Left ventricle myocardium inferior (tissue), 1 donor: ENCODE data around the gene LUZP4. TPM values are rescaled to one million over a fixed set of nuclear protein-coding genes. Genes with fewer than 3 reads are reported as not detected.
"Not testable (repeated sequence)": the region's sequence is repeated elsewhere in the genome, so short reads cannot be mapped to it uniquely, and the experiment has no call there.

Experiments used
- DNase-seq: peaks from one replicate; pipeline ENCODE4 v3.0.0-alpha.2; 2020
- H3K27ac ChIP-seq: fragments of 200-600 bp; replicated peaks from 2 replicates; pipeline ENCODE4 v1.8.0; 2021
- H3K27me3 ChIP-seq: fragments of 200-600 bp; 2 replicates; pipeline ENCODE4 v1.8.0; 2021; ENCODE audit warnings: low read depth
- H3K36me3 ChIP-seq: fragments of 200-600 bp; 2 replicates; pipeline ENCODE4 v1.8.0; 2021
- H3K4me1 ChIP-seq: fragments of 200-600 bp; 2 replicates; pipeline ENCODE4 v1.8.0; 2021
- H3K4me3 ChIP-seq: fragments of 200-600 bp; 2 replicates; pipeline ENCODE4 v1.8.0; 2021; ENCODE audit warnings: mild to moderate bottlenecking, moderate library complexity
- H3K9me3 ChIP-seq: fragments of 200-600 bp; replicated peaks from 2 replicates; pipeline ENCODE4 v1.8.0; 2021
- intact Hi-C: fragments of 100-400 bp; cut with micrococcal nuclease; formaldehyde crosslinking; loops from one replicate; pipeline ENCODE4 v1.11.0; 2022
- total RNA-seq: library from RNA; stranded (reverse); fragmentation: NEBNext Ultra II Directional; extraction: Animal tissue kit (Norgen Biotek cat#: 25700); gene quantifications from one replicate; pipeline ENCODE4 v1.2.1, GENCODE V29; 2021
- TF ChIP-seq, protein P1 (sequence below): fragments of 200-600 bp; IDR thresholded peaks from 2 replicates; pipeline ENCODE4 v1.8.0; 2021; ENCODE audit warnings: antibody characterized with exemption, mild to moderate bottlenecking, borderline replicate concordance
- donor health status: DM: no; HTN: yes; CAD: no; lungs with severe emphysema.

Gene LUZP4
- total RNA-seq, 1 donor from 2014 or later, result not detected

DNA sequence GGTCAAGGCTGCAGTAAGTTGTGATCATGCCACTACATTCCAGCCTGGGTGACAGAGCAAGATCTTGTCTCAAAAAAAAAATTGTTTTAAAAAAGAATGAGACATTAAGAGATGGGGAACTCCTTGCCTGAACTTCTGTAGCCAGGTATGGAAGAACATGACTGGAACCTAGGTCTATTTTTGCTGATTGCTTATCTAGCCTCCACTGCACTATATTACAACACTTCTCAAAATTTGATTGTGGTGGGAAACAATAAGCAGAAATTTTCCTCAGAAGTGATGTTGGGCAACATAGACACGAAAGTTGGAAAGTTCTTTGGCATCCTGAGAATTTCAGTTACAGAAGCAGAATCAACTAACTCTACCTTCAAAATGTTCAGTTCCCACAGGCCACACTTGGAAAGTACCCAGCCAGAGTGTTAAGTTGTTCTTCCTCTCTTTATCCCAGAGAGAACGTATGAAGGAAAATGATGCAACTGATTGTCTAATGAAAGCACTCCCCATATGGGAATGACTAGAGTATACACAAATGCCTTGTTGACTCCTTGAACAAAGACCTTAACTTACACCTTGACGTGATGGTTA, 50.0 kb downstream of the LUZP4 start:
- TF ChIP-seq, protein P1, sequence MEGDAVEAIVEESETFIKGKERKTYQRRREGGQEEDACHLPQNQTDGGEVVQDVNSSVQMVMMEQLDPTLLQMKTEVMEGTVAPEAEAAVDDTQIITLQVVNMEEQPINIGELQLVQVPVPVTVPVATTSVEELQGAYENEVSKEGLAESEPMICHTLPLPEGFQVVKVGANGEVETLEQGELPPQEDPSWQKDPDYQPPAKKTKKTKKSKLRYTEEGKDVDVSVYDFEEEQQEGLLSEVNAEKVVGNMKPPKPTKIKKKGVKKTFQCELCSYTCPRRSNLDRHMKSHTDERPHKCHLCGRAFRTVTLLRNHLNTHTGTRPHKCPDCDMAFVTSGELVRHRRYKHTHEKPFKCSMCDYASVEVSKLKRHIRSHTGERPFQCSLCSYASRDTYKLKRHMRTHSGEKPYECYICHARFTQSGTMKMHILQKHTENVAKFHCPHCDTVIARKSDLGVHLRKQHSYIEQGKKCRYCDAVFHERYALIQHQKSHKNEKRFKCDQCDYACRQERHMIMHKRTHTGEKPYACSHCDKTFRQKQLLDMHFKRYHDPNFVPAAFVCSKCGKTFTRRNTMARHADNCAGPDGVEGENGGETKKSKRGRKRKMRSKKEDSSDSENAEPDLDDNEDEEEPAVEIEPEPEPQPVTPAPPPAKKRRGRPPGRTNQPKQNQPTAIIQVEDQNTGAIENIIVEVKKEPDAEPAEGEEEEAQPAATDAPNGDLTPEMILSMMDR, result no peak
- intact Hi-C loops, result loop anchor here (10.0 kb wide), 1 partner anchor 305 kb away; no protein-coding TSS in a partner anchor
- Histone ChIP-seq H3K9me3 (no peaks in the 10 kb centered on the region), H3K27ac (no peak overlapping the region), H3K36me3 (no peaks in the 10 kb centered on the region), H3K27me3 (no peaks in the 10 kb centered on the region), H3K4me1 (peaks cover 2% of the 10 kb centered on the region), H3K4me3 (no peak overlapping the region)
- no peak for DNase-seq

DNA sequence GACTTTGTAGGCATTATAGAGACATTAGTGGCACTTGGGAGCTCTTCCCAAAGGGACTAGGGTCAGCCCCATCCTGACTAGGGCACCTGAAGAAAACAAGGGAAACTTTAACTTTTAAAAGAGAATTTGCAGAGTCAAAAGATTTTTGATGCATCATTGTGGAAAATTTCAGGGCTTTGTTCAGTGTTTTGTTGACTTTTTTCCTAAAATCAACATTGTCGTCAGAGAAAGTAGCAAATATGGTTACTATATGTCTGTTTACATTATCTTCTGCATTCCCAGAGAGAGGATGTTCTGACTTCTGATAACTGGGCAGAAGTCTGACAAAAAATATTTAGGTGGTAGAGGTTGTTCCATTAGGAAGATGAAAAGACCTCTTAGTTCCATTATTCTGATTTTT, 51.9 kb downstream of the LUZP4 start:
- Histone ChIP-seq H3K36me3 (no peaks in the 10 kb centered on the region), H3K9me3 (no peaks in the 10 kb centered on the region), H3K27me3 (no peaks in the 10 kb centered on the region), H3K4me1 (peaks cover 18% of the 10 kb centered on the region), H3K4me3 (no peak overlapping the region), H3K27ac (no peak overlapping the region)
- TF ChIP-seq, protein P1, result no peak
- no peak for DNase-seq
- intact Hi-C loops, result no loop called here

DNA sequence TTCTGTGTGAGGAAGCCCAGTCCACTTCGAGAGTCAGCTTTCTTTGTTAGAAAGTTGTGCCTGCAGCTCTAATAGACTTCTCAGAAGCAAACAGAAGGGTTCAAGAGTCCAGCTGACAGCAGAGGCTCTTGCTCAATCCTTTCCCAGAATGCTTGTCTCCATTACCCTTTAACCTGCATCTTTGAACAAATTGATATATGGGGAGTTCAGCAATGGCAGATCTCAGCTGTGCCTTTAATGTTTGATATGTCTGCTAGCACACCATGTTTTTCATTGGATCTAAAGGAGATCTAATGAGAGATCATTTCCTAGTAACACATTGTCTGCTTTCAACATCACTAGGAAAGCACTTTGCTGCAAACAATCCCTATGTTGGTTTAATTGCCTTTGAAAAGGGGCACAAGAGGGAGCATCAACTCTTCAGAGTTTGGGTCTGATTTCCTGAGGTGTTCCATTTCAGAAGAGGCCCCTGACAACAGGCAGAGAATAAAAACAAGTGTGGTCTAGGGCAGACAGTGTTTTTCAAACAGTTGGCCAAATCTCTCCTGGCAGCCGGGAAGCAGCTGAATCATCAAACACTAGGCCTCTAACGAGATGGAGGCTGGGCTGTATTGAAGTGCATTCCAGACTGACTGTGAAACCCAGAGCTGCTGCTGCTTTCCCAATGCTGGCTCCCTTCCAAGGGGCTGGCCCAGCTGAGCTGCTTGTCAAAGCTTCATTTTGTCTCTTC, 55.5 kb downstream of the LUZP4 start:
- Histone ChIP-seq H3K4me3 (no peak overlapping the region), H3K27ac (peak overlapping the region; percentile 78), H3K4me1 (peaks cover 18% of the 10 kb centered on the region), H3K36me3 (no peaks in the 10 kb centered on the region), H3K9me3 (no peaks in the 10 kb centered on the region), H3K27me3 (no peaks in the 10 kb centered on the region)
- intact Hi-C loops, result no loop called here
- peak; percentile 80 for DNase-seq
- TF ChIP-seq, protein P1, result no peak

DNA sequence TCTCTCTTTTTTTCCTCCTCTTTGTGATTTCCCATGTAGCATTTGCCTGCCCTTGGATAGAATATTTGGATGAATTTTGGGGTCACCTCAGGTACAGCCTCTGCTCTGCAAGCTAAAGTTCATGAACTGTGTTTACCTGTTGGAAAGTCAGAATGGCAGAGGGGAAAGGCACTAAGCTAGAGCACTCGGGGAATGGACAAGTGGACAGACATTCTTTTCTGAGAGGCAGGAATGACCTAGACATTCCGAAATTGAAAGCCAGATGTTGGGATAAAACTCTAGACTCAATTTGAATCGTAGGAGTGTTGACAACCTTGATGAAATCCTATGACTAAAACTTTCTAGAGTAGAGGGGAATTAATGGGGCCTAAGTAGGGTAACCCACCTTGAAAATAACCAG, 56.1 kb downstream of the LUZP4 start:
- no peaks in the 10 kb centered on the region for H3K27me3 ChIP-seq
- peak overlapping the region; percentile 78 for H3K27ac ChIP-seq

DNA sequence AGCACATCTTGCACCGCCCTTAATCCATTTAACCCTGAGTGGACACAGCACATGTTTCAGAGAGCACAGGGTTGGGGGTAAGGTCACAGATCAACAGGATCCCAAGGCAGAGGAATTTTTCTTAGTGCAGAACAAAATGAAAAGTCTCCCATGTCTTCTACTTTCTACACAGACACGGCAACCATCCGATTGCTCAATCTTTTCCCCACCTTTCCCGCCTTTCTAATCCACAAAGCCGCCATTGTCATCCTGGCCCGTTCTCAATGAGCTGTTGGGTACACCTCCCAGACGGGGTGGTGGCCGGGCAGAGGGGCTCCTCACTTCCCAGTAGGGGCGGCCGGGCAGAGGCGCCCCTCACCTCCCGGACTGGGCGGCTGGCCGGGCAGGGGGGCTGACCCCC, 57.2 kb downstream of the LUZP4 start:
- H3K4me1 ChIP-seq, result peaks cover 18% of the 10 kb centered on the region
- H3K36me3 ChIP-seq, H3K27ac ChIP-seq, H3K9me3 ChIP-seq, intact Hi-C loops, H3K4me3 ChIP-seq, DNase-seq, H3K27me3 ChIP-seq: not testable (repeated sequence)

More for the DNA sequence above, 56.1 kb downstream of the LUZP4 start:
- DNase-seq, result no peak
- no peaks in the 10 kb centered on the region for H3K9me3 ChIP-seq
- H3K4me3 ChIP-seq, result no peak overlapping the region
- intact Hi-C loops, result no loop called here
- peaks cover 18% of the 10 kb centered on the region for H3K4me1 ChIP-seq
- TF ChIP-seq, protein P1, result no peak
- H3K36me3 ChIP-seq, result no peaks in the 10 kb centered on the region
